Measurements from ENCODE around the gene HIRA. TPM values are rescaled to one million over a fixed set of nuclear protein-coding genes. Genes with fewer than 3 reads are reported as not detected.
"Not testable (repeated sequence)": the region's sequence is repeated elsewhere in the genome, so short reads cannot be mapped to it uniquely, and the experiment has no call there.

The HIRA gene
- polyA plus RNA-seq, 2 of the 4 experiments (the other 2 are of a cell fraction): 12.3 to 16.6 TPM

- no peak for ATAC-seq
- CTCF ChIA-PET: no interaction called here
These were observed 106.1 kb downstream of the HIRA start for GRCh38 chr22:19325296-19325948.

GRCh38 chr22:19323420-19323819 is 108.1 kb downstream of the HIRA start:
- ATAC-seq; DNase-seq (ENCODE audit: low read depth in 1 of 2, low spot score in 1 of 2); H3K9me3 ChIP-seq; H3K4me2 ChIP-seq; POLR2A ChIA-PET; FAIRE-seq; H3K4me3 ChIP-seq; H3K4me1 ChIP-seq; H3K27ac ChIP-seq: not testable (repeated sequence)
- CTCF ChIA-PET: interaction anchor here (0.9 kb wide), 1 partner anchor 328 kb away, joined by 4 read pairs; no protein-coding TSS in a partner anchor
- WGBS (ENCODE audit: missing lambda C conversion rate): 28% methylated on average over 6 of the region's 6 CpGs

More at GRCh38 chr22:19325296-19325948, 106.1 kb downstream of the HIRA start:
- WGBS (ENCODE audit: missing lambda C conversion rate): 42% methylated on average over 5 of the region's 5 CpGs
- H3K27ac ChIP-seq: no peak overlapping the region
- TF ChIP-seq SMC3 (IDR thresholded peaks at IDR 0.05) (no peak), GATA3 (IDR thresholded peaks at IDR 0.05; ENCODE audit: borderline replicate concordance) (no peak), PHF8 (IDR thresholded peaks at IDR 0.05; ENCODE audit: borderline replicate concordance, low read depth) (no peak), HOXA7 (CRISPR knock-in tag; IDR thresholded peaks at IDR 0.05) (no peak), MAZ (IDR thresholded peaks at IDR 0.05; ENCODE audit: borderline replicate concordance, low read depth, low read length) (no peak), CHD4 (IDR thresholded peaks at IDR 0.05; ENCODE audit: borderline replicate concordance) (no peak), RARB (CRISPR knock-in tag; IDR thresholded peaks at IDR 0.05) (no peak), FOSL2 (IDR thresholded peaks at IDR 0.05) (no peak), FOSL2 (CRISPR knock-in tag; IDR thresholded peaks at IDR 0.05) (no peak), CEBPB (IDR thresholded peaks at IDR 0.05) (no peak), EP300 (IDR thresholded peaks at IDR 0.05) (no peak), ZSCAN20 (CRISPR knock-in tag; IDR thresholded peaks at IDR 0.05) (no peak), CHD2 (IDR thresholded peaks at IDR 0.05; ENCODE audit: low read length, partially characterized antibody) (no peak), MAFK (IDR thresholded peaks at IDR 0.05; ENCODE audit: partially characterized antibody) (no peak), JUNB (IDR thresholded peaks at IDR 0.05) (no peak), NR3C1 (IDR thresholded peaks at IDR 0.05) (no peak)
- TF ChIP-seq, protein P1, sequence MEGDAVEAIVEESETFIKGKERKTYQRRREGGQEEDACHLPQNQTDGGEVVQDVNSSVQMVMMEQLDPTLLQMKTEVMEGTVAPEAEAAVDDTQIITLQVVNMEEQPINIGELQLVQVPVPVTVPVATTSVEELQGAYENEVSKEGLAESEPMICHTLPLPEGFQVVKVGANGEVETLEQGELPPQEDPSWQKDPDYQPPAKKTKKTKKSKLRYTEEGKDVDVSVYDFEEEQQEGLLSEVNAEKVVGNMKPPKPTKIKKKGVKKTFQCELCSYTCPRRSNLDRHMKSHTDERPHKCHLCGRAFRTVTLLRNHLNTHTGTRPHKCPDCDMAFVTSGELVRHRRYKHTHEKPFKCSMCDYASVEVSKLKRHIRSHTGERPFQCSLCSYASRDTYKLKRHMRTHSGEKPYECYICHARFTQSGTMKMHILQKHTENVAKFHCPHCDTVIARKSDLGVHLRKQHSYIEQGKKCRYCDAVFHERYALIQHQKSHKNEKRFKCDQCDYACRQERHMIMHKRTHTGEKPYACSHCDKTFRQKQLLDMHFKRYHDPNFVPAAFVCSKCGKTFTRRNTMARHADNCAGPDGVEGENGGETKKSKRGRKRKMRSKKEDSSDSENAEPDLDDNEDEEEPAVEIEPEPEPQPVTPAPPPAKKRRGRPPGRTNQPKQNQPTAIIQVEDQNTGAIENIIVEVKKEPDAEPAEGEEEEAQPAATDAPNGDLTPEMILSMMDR (IDR thresholded peaks at IDR 0.05): no peak
- DNase-seq (ENCODE audit: low read depth in 1 of 2, low spot score in 1 of 2) (no peak), FAIRE-seq (no peak)
- no peaks in the 10 kb centered on the region for H3K4me1 ChIP-seq
- H3K9me3 ChIP-seq: peaks cover 3% of the 10 kb centered on the region; the same call in 2 of the 3 replicates
- POLR2A ChIA-PET: no interaction called here
- H3K4me2 ChIP-seq: no peak overlapping the region
- no peak overlapping the region for H3K4me3 ChIP-seq

- Histone ChIP-seq H3K4me1 (no peaks in the 10 kb centered on the region), H3K27ac (no peak overlapping the region), H3K9me3 (peaks cover 24% of the 10 kb centered on the region), H3K4me2 (no peak overlapping the region), H3K4me3 (no peak overlapping the region)
- ATAC-seq: no peak
- no peak for FAIRE-seq
- TF ChIP-seq CHD2 (IDR thresholded peaks at IDR 0.05; ENCODE audit: low read length, partially characterized antibody): no peak
- TF ChIP-seq, protein P2, sequence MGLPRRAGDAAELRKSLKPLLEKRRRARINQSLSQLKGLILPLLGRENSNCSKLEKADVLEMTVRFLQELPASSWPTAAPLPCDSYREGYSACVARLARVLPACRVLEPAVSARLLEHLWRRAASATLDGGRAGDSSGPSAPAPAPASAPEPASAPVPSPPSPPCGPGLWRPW (IDR thresholded peaks at IDR 0.05): no peak
- no peak for TF ChIP-seq BCL3 (IDR thresholded peaks at IDR 0.05)
- TF ChIP-seq KDM1A (IDR thresholded peaks at IDR 0.05; ENCODE audit: low read depth): no peak
- no peak for TF ChIP-seq NR3C1 (IDR thresholded peaks at IDR 0.05)
- TF ChIP-seq CBX2 (IDR thresholded peaks at IDR 0.05; ENCODE audit: borderline replicate concordance, low read depth): no peak
- ChIA-PET CTCF (no interaction called here), POLR2A (no interaction called here)
- 32% methylated on average over 2 of the region's 2 CpGs for WGBS (ENCODE audit: missing lambda C conversion rate)
- no peak for DNase-seq (ENCODE audit: low read depth in 1 of 2, low spot score in 1 of 2)
These were observed 109.8 kb downstream of the HIRA start for GRCh38 chr22:19321757-19322156.

DNA sequence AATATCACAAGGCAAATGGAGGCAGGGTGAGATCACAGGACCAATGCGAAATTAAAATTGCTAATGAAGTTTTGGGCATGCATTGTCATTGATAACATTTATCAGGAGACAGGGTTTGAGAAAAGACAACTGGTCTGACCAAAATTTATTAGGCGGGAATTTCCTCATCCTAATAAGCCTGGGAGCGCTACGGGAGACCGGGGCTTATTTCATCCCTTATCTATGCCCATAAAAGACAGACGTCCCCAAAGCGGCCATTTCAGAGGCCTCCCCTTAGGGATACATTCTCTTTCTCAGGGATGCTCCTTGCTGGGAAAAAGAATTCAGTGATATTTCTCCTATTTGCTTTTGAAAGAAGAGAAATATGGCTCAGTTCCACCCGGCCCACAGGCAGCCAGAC is 111.4 kb downstream of the HIRA start:
- H3K4me3 ChIP-seq; H3K27ac ChIP-seq; DNase-seq (ENCODE audit: low read depth in 1 of 2, low spot score in 1 of 2); H3K4me1 ChIP-seq; H3K4me2 ChIP-seq; POLR2A ChIA-PET; FAIRE-seq; ATAC-seq; CTCF ChIA-PET: not testable (repeated sequence)
- H3K9me3 ChIP-seq: peaks cover 38% of the 10 kb centered on the region
- WGBS (ENCODE audit: missing lambda C conversion rate): 41% methylated on average over 8 of the region's 8 CpGs

All from A549 (cell line).